H1 (cell line): ENCODE results near the gene SCGB1C2. TPM values are rescaled to one million over a fixed set of nuclear protein-coding genes. Genes with fewer than 3 reads are reported as not detected.

Source experiments
- CTCF ChIA-PET: fragments of 300-600 bp; sonication (Branson Sonifier 250); formaldehyde crosslinking; loops from one replicate; lab custom pipeline; 2021; ENCODE audit not compliant: partially characterized antibody; lab: Charles Lee
- POLR2A ChIA-PET: fragments of 300-600 bp; sonication (Branson Sonifier 250); formaldehyde crosslinking; loops from one replicate; lab custom pipeline; 2021; ENCODE audit warnings: inconsistent platforms; ENCODE audit not compliant: partially characterized antibody; lab: Charles Lee
- DNase-seq, 2 experiments: peaks; one replicate each; pipeline versions ENCODE4 v3.0.0 to v3.0.0-alpha.2; 2010 to 2022; ENCODE audit warnings: low spot score in 2 of 2, low read depth in 1 of 2, mixed read lengths in 1 of 2
- FAIRE-seq: peaks from 2 replicates; lab custom pipeline; 2011; peaks lifted over from hg19 to GRCh38; lab: Jason Lieb, UNC
- H2AFZ ChIP-seq: 2 replicates; pipeline ENCODE4 v1.8.1; 2012; ENCODE audit warnings: low read length, inconsistent platforms
- H2AK5ac ChIP-seq: 2 replicates; pipeline ENCODE4 v1.6.1; 2013; ENCODE audit warnings: low read depth, low read length
- H2BK120ac ChIP-seq: replicated peaks from 2 replicates; pipeline ENCODE3; 2013; ENCODE audit warnings: low read depth, low read length, inconsistent platforms
- H2BK12ac ChIP-seq: 2 replicates; pipeline ENCODE4 v1.6.1; 2013; ENCODE audit warnings: low read depth, low read length
- H2BK15ac ChIP-seq: 2 replicates; pipeline ENCODE4 v1.6.1; 2013; ENCODE audit warnings: low read length
- H2BK20ac ChIP-seq: 2 replicates; pipeline ENCODE4 v1.6.1; 2013; ENCODE audit warnings: low read length
- H2BK5ac ChIP-seq: 2 replicates; pipeline ENCODE4 v1.6.1; 2013; ENCODE audit warnings: low read depth, low read length
- H3K14ac ChIP-seq: 2 replicates; pipeline ENCODE4 v1.6.1; 2013; ENCODE audit warnings: inconsistent platforms; ENCODE audit not compliant: insufficient read length
- H3K18ac ChIP-seq: 2 replicates; pipeline ENCODE4 v1.6.1; 2013; ENCODE audit warnings: low read length; ENCODE audit errors: extremely low read depth
- H3K23ac ChIP-seq: 2 replicates; pipeline ENCODE4 v1.6.1; 2013; ENCODE audit warnings: inconsistent platforms; ENCODE audit not compliant: insufficient read length
- H3K23me2 ChIP-seq: 2 replicates; pipeline ENCODE4 v1.6.1; 2013; ENCODE audit warnings: low read depth, low read length
- H3K27ac ChIP-seq: 2 replicates; pipeline ENCODE4 v1.6.1; 2011; ENCODE audit warnings: low read depth, low read length, inconsistent platforms
- H3K27me3 ChIP-seq, 4 experiments: replicated peaks in 1 of 4; 1 replicate in 1 of 4; 2 replicates in 3 of 4; pipeline versions ENCODE4 v1.6.1 to v1.8.1; 2011 to 2013; ENCODE audit warnings: low read length in 3 of 4, mild to moderate bottlenecking in 3 of 4, inconsistent platforms in 2 of 4, mixed read lengths in 2 of 4, moderate library complexity in 1 of 4; ENCODE audit not compliant: control insufficient read depth in 3 of 4, insufficient read depth in 3 of 4; ENCODE audit errors: extremely low read depth in 1 of 4
- H3K36me3 ChIP-seq, 4 experiments: 2 replicates each; pipeline versions ENCODE4 v1.6.1 to v1.8.1; 2011 to 2013; ENCODE audit warnings: mild to moderate bottlenecking in 4 of 4, low read length in 3 of 4, moderate library complexity in 2 of 4, control low read depth in 1 of 4, inconsistent platforms in 1 of 4; ENCODE audit not compliant: insufficient read depth in 4 of 4, control insufficient read depth in 2 of 4
- H3K4ac ChIP-seq: replicated peaks from 2 replicates; pipeline ENCODE3; 2013; ENCODE audit warnings: low read length, low read depth, mixed read lengths, inconsistent platforms; ENCODE audit not compliant: insufficient read length
- H3K4me1 ChIP-seq, 4 experiments: replicated peaks in 1 of 4; 1 replicate in 1 of 4; 2 replicates in 3 of 4; pipeline versions ENCODE4 v1.6.1 to v1.8.1; 2011 to 2013; ENCODE audit warnings: low read length in 3 of 4, inconsistent platforms in 2 of 4, mixed read lengths in 1 of 4; ENCODE audit not compliant: insufficient read depth in 4 of 4, control insufficient read depth in 3 of 4
- H3K4me2 ChIP-seq, 2 experiments: 2 replicates each; pipeline versions ENCODE4 v1.6.1 to v1.8.1; 2011 to 2013; ENCODE audit warnings: low read depth in 2 of 2, low read length in 2 of 2, control low read depth in 1 of 2, inconsistent platforms in 1 of 2, mild to moderate bottlenecking in 1 of 2; ENCODE audit not compliant: insufficient read depth in 1 of 2
- H3K4me3 ChIP-seq, 4 experiments: fragments of 200-600, 300-600 bp in 1 of 4; sonication (generic), shearing (Covaris generic), sonication (Bioruptor Twin) in 1 of 4; 2 replicates each; pipeline versions ENCODE4 v1.5.1 to v1.8.1; 2011 to 2016; ENCODE audit warnings: low read length in 4 of 4, low read depth in 3 of 4, control low read depth in 2 of 4, inconsistent platforms in 2 of 4, mild to moderate bottlenecking in 2 of 4, mixed read lengths in 1 of 4, moderate library complexity in 1 of 4; ENCODE audit not compliant: insufficient read depth in 2 of 4; ENCODE audit errors: extremely low read depth in 1 of 4
- H3K56ac ChIP-seq: replicated peaks from 2 replicates; pipeline ENCODE3; 2013; ENCODE audit warnings: low read depth, mild to moderate bottlenecking, mixed read lengths, low read length, inconsistent platforms; ENCODE audit not compliant: insufficient read length
- H3K79me1 ChIP-seq: 2 replicates; pipeline ENCODE4 v1.6.1; 2013; ENCODE audit warnings: low read depth, low read length, control low read depth
- H3K79me2 ChIP-seq, 2 experiments: 2 replicates each; pipeline versions ENCODE4 v1.6.1 to v1.8.1; 2012 to 2013; ENCODE audit warnings: low read length in 2 of 2, mild to moderate bottlenecking in 2 of 2, inconsistent platforms in 1 of 2; ENCODE audit not compliant: insufficient read depth in 2 of 2, control insufficient read depth in 1 of 2
- H3K9ac ChIP-seq, 4 experiments: replicated peaks in 1 of 4; 1 replicate in 1 of 4; 2 replicates in 3 of 4; pipeline versions ENCODE4 v1.6.1 to v1.8.1; 2011 to 2013; ENCODE audit warnings: low read depth in 3 of 4, low read length in 3 of 4, control low read depth in 2 of 4, mild to moderate bottlenecking in 2 of 4, moderate library complexity in 2 of 4, inconsistent platforms in 1 of 4; ENCODE audit errors: extremely low read depth in 1 of 4
- H3K9me3 ChIP-seq, 2 experiments: 2 replicates each; pipeline versions ENCODE4 v1.6.1 to v1.8.1; 2012 to 2013; ENCODE audit warnings: mild to moderate bottlenecking in 2 of 2, moderate library complexity in 2 of 2, control low read depth in 1 of 2, inconsistent platforms in 1 of 2, low read depth in 1 of 2, low read length in 1 of 2, mixed read lengths in 1 of 2; ENCODE audit not compliant: insufficient read depth in 2 of 2
- H4K20me1 ChIP-seq, 2 experiments: replicated peaks in 1 of 2; 2 replicates each; pipeline versions ENCODE3 to v1.8.1; 2011 to 2013; ENCODE audit warnings: inconsistent platforms in 2 of 2, low read length in 2 of 2, mild to moderate bottlenecking in 1 of 2; ENCODE audit not compliant: insufficient read depth in 2 of 2, control insufficient read depth in 1 of 2
- H4K5ac ChIP-seq: 2 replicates; pipeline ENCODE4 v1.6.1; 2013; ENCODE audit warnings: low read length, low read depth, mixed read lengths, inconsistent platforms; ENCODE audit not compliant: insufficient read length
- H4K8ac ChIP-seq: 2 replicates; pipeline ENCODE4 v1.8.0; 2013; ENCODE audit warnings: mild to moderate bottlenecking, moderate library complexity, low read length, inconsistent platforms; ENCODE audit not compliant: insufficient read depth; ENCODE audit errors: extremely low read depth
- H4K91ac ChIP-seq: replicated peaks from 2 replicates; pipeline ENCODE3; 2013; ENCODE audit warnings: low read length, mixed read lengths, inconsistent platforms; ENCODE audit not compliant: insufficient read length
- ASH2L ChIP-seq: fragments of 200-600, 300-600 bp; sonication (generic); IDR thresholded peaks from one replicate; pipeline ENCODE4 v1.7.1; 2017; ENCODE audit warnings: low read length
- CBX8 ChIP-seq: fragments of 300-800, 300-1000 bp; sonication (generic); IDR thresholded peaks from 2 replicates; pipeline ENCODE4 v1.7.1; 2016; ENCODE audit warnings: low read depth, low read length, borderline replicate concordance
- CEBPB ChIP-seq: IDR thresholded peaks from 2 replicates; pipeline ENCODE4 v1.6.1; 2012; ENCODE audit warnings: low read depth, low read length
- CREB1 ChIP-seq: IDR thresholded peaks from 2 replicates; pipeline ENCODE4 v1.6.1; 2012; ENCODE audit warnings: inconsistent platforms
- CTBP2 ChIP-seq: IDR thresholded peaks from 2 replicates; pipeline ENCODE4 v1.7.0; 2011; ENCODE audit warnings: borderline replicate concordance, mild to moderate bottlenecking, moderate library complexity, mixed read lengths, low read length; ENCODE audit not compliant: insufficient read depth, insufficient read length
- E2F6 ChIP-seq: IDR thresholded peaks from 2 replicates; pipeline ENCODE4 v1.6.1; 2012; ENCODE audit warnings: inconsistent platforms
- HDAC6 ChIP-seq: IDR thresholded peaks from one replicate; pipeline ENCODE4 v1.7.1; 2012; ENCODE audit warnings: low read depth, mild to moderate bottlenecking, inconsistent platforms, low read length, moderate library complexity
- JUND ChIP-seq: IDR thresholded peaks from 2 replicates; pipeline ENCODE4 v1.6.1; 2011; ENCODE audit warnings: mild to moderate bottlenecking, improper control_type of control experiment, low read length
- ZNF274 ChIP-seq: IDR thresholded peaks from 2 replicates; pipeline ENCODE4 v1.7.0; 2012; ENCODE audit warnings: low read length, borderline replicate concordance; ENCODE audit errors: extremely low read depth
- WGBS, 2 experiments: shearing (Covaris generic) in 1 of 2; methylation state at CpG; one replicate each; pipeline versions ENCODE4 v1.1.6 to v1.1.7; 2013 to 2015; ENCODE audit warnings: low lambda C conversion rate in 2 of 2, mixed read lengths in 2 of 2, inconsistent platforms in 1 of 2, low coverage in 1 of 2, missing lambda C conversion rate in 1 of 2; ENCODE audit not compliant: insufficient replicate concordance in 2 of 2, insufficient coverage in 1 of 2, insufficient read length in 1 of 2; ENCODE audit errors: extremely low coverage in 1 of 2, missing lambda C conversion rate in 1 of 2; 5-methylcytosine and 5-hydroxymethylcytosine counted together
- polyA plus RNA-seq, 7 experiments: library from polyadenylated mRNA; depleted of rRNA in 3 of 7; stranded (reverse) in 5 of 7; unstranded in 2 of 7; fragments of >200 nt in 5 of 7; fragments of 200-250 nt in 2 of 7; gene quantifications; 1 replicate in 5 of 7; 2 replicates in 1 of 7; 4 replicates in 1 of 7; pipeline versions ENCODE4 v1.2.1 to v1.2.3, GENCODE V29; 2011 to 2013; ENCODE audit warnings: missing spikeins in 2 of 7, mixed read lengths in 2 of 7
- total RNA-seq: library from RNA; stranded (reverse); fragmentation: NEBNext Ultra II Directional; extraction: Animal tissue kit (Norgen Biotek cat#: 25700); gene quantifications from 2 replicates; pipeline ENCODE4 v1.2.1, GENCODE V29; 2021

Gene SCGB1C2
- total and polyA plus RNA-seq, 2 of the 8 experiments (the other 6 are each of a cell fraction or from before 2014, with no cell fraction given): not detected

- no peaks in the 10 kb centered on the region for H3K9me3 ChIP-seq
- H2BK20ac ChIP-seq: no peak overlapping the region
- no peaks in the 10 kb centered on the region for H3K27me3 ChIP-seq
- 95% methylated on average over 15 of the region's 15 CpGs; no CpG with 5 or more reads in 1 of the 2 experiments for WGBS, 2 experiments
- ChIA-PET CTCF (interaction anchor here (2.1 to 3.5 kb wide), 2 partner anchors 10 to 11 kb away, joined by 5 to 20 read pairs; no protein-coding TSS in a partner anchor), POLR2A (interaction anchor here (0.7 kb wide), 1 partner anchor 179 kb away, joined by 3 read pairs; no protein-coding TSS in a partner anchor)
- no peak overlapping the region for H2BK12ac ChIP-seq
- H3K23ac ChIP-seq: peak overlapping the region; percentile 34
- no peaks in the 10 kb centered on the region for H3K79me2 ChIP-seq
- H2BK15ac ChIP-seq: no peak overlapping the region
- TF ChIP-seq JUND (no peak), CREB1 (no peak), ZNF274 (no peak), CBX8 (no peak), HDAC6 (no peak), CEBPB (no peak), E2F6 (no peak), ASH2L (no peak), CTBP2 (no peak)
- no peak overlapping the region for H3K4ac ChIP-seq
- no peak overlapping the region for H3K27ac ChIP-seq
- H3K18ac ChIP-seq: no peak overlapping the region
- no peaks in the 10 kb centered on the region for H3K36me3 ChIP-seq
- H3K4me3 ChIP-seq: no peak overlapping the region
- no peak overlapping the region for H4K8ac ChIP-seq
- FAIRE-seq (no peak), DNase-seq (no peak)
- H4K5ac ChIP-seq: no peak overlapping the region
- H2AK5ac ChIP-seq: peak overlapping the region; percentile 75; the same call in 1 of the 2 replicates
- H4K20me1 ChIP-seq: peaks cover 0 to 2% of the 10 kb centered on the region in 2 experiments
- H3K56ac ChIP-seq: no peak overlapping the region
- H3K79me1 ChIP-seq: no peaks in the 10 kb centered on the region
- no peaks in the 10 kb centered on the region; a peak in 1 of 7 replicates for H3K4me1 ChIP-seq
- H3K4me2 ChIP-seq: no peak overlapping the region
- H3K9ac ChIP-seq: no peak overlapping the region
- no peaks in the 10 kb centered on the region for H3K23me2 ChIP-seq
- no peak overlapping the region for H4K91ac ChIP-seq
- H3K14ac ChIP-seq: no peak overlapping the region
- H2BK5ac ChIP-seq: no peak overlapping the region
- H2BK120ac ChIP-seq: no peak overlapping the region
- no peak overlapping the region for H2AFZ ChIP-seq
These were observed 22.2 kb downstream of the SCGB1C2 start for GRCh38 chr17:159609-160008.
